Astrocyte (in vitro differentiated cells and primary cell): ENCODE measurements around the gene DAG1.

Experiments used
- CTCF ChIP-seq: IDR thresholded peaks from 2 replicates; pipeline ENCODE4 v1.5.1; 2011; ENCODE audit warnings: low read depth, mild to moderate bottlenecking, inconsistent platforms, low read length, moderate library complexity; ENCODE audit not compliant: insufficient read depth
- EZH2 ChIP-seq: IDR thresholded peaks from 2 replicates; pipeline ENCODE4 v1.6.1; 2012; ENCODE audit warnings: mild to moderate bottlenecking, low read length, inconsistent platforms; ENCODE audit not compliant: insufficient read depth

- no peak for TF ChIP-seq EZH2
- TF ChIP-seq CTCF = no peak
Measured at GRCh38 chr3:49523756-49524747, 54.0 kb downstream of the DAG1 start.
